GM18526 (cell line): ENCODE data around the gene CDKN2A.

Source experiments
- POLR2A ChIP-seq: IDR thresholded peaks from 3 replicates; pipeline ENCODE4 v1.6.1; 2011; ENCODE audit not compliant: insufficient read length; ENCODE audit errors: extremely low read depth

Gene CDKN2A

DNA sequence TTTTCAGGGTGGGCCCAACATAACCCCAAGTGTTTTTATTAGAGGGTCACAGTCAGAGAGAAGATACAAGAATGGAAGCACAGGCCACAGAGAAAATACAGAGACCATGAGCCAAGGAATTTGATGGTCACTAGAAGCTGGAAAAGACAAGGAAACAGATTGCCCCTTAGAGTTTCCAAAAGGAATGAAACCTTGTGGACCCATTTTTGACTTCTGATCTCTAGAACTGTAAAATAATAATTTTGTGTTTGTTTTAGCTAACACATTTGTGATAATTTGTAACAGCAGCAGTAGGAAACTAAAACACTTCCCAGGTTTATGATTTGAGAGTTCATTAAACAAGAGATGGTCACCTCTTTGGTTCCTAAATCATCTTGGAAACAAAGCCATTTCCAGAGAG, 21.8 kb downstream of the CDKN2A start:
- TF ChIP-seq POLR2A = no peak

DNA sequence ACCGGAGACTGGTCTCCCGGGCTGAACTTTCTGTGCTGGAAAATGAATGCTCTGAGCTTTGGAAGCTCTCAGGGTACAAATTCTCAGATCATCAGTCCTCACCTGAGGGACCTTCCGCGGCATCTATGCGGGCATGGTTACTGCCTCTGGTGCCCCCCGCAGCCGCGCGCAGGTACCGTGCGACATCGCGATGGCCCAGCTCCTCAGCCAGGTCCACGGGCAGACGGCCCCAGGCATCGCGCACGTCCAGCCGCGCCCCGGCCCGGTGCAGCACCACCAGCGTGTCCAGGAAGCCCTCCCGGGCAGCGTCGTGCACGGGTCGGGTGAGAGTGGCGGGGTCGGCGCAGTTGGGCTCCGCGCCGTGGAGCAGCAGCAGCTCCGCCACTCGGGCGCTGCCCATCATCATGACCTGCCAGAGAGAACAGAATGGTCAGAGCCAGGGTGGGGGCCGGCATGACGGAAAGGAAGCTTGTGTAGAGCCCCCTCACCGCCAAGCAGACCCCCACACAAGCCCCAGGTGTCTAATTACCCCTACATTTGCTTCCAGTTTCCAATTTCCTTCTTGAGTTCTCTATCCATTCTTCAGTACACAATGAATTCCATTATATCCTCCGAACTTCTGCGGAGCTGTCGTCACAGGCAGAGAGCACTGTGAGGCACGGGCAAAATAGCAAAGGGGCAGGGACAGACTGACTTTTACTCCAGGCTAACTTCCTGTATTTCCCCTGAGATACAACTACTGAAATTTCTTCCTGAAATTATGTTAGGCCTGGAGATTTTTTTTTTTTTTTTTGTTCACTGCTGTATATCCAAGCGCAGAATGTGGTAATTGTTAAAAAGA, 23.2 kb downstream of the CDKN2A start:
- no peak for TF ChIP-seq POLR2A

DNA sequence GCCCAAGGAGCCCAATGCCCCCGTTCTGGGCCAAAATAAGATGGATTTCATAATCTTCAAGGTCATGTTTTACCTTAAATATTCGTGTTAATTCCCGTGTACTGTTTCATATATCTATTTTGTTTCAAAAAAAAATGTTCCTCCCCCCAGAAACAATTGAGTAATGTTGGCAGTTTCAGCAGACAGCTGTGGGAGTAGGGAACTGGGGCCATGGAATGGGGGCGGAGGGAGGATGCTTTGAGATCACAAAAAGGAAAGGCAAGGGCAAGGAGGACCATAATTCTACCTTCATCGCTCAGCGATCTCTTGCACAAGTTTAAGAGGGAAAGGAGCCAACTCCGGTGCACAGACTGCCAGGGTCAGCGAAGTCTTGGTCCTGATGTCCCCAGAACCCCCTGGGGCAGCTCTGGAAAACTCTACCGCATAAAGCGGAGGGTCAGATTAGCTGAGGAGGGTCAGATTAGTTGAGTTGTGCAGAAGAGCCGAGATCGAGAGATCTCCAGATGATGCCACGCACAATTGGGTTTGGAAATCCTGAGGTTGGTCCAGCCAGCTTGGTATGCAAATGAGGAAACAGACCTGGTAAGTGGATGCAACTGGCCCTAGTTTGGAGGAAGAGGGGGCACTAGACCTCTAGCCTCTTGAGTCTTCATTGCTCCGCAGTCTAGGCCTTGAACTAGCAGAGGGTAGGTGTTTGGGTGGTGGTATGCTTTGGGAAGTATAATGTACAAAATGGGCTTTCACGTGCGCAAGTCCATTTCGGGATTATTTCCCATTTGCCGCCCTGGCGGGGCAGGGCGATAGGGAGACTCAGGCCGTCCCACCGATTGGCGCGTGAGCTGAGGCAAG, 24.0 kb downstream of the CDKN2A start:
- TF ChIP-seq POLR2A = no peak

DNA sequence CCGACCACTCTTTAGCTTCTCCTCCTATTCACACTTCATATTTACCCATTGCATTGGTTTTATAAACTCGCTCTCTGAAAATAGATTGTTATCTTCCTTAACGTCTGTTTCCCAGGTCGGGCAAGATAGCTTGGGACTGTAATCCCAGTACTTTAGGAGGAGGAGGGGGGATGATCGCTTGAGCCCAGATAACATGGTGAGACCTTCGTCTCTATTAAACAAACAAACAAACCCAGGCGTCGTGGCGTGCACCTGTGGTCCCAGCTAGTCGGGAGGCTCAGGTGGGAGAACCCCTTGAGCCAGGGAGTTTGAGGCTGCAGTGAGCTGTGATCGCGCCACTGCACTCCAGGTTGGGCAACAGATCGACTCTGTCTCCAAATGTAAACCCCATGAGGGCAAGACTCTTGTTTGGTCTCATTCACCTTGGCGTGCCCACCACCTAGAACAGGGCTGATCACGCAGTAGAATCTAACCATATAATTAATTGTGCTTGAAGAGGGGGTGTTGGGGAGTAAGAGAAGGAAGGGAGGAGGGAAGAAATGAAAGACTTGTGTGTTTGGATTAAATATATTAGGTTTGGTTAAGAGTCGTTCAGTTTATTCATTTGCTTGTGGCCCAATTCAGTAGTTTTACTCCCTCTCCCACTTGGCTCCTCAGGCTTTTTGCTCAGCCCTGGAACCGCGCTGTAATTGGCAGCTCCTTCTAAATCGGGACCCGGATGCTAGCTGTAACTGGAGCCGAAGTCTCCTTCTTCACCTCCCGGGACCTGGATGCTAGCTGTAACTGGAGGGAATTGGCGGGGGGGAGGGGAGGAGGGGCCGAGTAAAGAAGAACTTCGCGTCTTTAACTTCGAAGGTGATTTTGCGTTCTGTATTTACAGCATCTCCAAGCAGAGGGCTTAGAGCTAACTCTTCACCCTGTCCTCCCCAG, 24.9 kb downstream of the CDKN2A start:
- TF ChIP-seq POLR2A = no peak

DNA sequence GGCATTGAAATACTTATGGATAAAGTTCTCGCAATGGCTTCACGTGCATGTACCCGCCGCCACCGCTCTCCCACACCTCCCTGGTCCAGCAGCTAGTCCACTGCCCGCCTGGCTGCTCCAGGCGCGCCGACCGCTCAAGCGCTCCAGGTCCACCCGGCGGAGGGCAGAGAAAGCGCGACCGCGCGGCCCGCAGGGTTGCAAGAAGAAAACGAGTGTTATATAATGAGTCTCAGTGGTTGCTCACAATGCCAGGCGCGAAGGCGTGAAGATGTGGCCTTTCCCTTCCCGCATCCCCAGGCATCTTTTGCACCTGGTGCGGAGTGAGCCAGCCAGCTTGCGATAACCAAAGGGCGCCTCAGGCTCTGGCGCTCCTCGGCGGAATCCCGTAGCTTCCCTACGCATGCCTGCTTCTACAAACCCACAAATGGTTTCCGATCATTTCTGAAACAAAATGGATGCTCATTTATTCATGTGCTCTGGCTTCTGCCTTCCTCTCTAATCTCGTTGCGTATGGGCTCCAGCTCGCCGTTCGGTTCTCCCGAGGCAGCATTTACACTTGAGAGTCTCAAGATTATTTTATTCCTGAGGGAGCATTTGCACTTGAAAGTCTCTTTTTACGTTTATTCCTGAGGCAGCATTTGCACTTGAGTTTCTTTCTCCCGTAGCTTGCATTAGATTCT, 25.7 kb downstream of the CDKN2A start:
- TF ChIP-seq POLR2A = no peak

DNA sequence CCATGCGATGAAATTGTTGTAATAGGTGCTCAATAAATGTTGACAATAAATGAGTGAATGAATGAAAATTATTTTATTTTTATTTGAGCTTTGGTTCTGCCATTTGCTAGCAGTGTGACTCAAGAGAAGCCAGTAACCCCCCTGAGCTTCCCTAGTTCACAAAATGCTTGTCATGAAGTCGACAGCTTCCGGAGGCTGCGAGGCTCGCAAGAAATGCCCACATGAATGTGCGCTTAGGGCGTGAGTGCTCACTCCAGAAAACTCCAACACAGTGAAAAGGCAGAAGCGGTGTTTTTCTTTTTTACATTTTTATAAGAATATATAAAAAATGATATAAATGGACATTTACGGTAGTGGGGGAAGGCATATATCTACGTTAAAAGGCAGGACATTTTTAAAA, 26.5 kb downstream of the CDKN2A start:
- no peak for TF ChIP-seq POLR2A

DNA sequence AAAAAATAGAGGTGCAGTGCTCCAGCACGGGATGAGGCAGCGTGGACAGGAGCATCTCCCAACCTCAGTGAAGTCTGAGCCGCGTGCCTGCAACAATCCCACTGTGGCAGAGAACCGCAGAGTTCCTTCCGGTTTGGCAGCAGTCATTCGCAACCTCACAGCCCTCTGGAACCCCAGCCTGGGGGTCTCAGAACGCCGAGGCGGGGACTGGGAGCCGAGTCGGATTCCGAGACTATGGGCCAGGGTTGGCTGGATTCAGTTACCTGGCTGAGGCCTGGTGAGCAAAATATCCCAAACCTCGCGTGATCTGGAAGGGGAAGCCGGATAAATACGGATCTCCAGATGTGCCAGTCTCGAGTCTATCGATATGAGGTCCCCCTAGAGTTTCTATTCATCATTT, 27.0 kb downstream of the CDKN2A start:
- no peak for TF ChIP-seq POLR2A

DNA sequence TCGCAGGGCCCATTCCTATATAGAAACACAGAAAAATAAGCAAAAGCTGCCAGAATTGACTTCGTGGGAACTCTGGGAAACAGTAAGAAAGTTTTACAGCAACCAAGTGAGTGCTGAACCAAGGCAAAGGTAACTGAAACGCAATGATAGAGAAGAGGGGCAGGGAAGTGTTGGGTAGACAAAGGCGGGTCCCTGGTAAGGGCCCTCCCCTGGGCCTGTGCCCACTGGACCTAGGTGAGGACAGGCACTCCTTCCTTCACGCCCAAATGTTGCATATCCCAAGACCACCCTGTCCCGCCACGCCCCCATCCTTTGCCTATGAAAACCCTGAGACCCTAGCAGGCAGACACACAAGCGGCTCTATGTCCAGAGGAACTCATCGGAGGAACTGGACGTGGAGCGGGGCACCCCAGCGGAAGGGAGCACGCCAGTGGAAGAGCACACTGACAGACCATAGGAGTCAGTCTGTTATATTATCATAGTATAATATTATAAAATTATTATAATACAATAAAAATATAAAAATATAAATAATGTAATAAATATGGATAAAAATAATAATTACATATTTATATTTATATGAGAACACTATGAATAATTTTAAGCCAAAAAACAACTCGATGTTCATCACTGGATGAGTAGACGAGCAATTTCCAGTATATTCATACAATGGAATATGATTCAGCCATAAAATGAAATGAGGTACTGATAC, 27.9 kb downstream of the CDKN2A start:
- TF ChIP-seq POLR2A = no peak

DNA sequence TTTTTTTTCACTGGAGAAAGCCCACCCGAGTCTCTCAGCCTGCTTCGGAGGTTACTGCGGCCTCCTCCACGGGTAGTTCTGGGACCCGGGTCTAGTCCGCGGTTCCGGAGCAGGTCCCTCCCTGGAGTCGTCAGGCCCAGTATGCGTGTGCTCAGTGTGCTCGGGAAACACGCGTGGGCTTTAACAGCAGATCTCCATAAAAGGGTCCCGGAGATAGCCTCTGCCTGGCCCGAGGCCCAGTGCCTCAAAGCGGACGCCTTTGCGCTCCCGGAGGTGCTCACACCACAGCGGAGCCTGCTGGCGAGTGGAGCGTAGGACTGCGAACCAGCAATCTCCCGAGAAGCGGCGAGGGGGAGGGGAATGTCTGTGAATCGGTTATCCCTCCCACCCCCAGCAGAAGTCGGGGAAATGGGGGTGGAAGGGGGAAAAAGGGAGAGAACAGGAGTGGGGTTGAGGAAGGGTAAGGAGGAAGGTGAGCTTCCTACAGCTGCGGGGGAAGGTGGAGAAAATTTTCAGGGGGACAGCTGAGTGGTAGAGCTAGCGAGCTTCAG, 28.7 kb downstream of the CDKN2A start:
- no peak for TF ChIP-seq POLR2A

DNA sequence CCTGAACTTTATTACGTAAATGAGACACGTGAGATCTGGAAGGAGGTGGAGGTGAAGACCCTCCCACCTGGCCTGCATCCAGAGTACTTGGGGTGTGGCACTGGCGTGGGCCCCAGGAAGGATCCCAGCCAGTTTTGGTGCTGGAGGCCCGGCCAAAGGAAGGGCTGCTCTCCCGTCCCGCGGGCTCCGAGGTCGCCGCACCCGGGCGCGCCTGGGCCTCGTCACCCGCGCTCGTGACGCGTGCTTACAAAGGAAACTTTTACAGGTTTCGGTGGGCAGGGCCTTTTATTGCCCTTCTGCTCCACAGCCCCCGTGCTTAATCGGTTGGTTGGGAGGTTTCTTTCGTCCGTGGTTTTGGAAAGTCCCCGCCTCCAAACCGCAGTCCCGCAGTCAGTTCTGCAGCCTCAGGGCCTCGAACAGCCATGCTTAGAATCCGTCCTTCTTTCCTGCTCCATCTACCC, 29.2 kb downstream of the CDKN2A start:
- TF ChIP-seq POLR2A = no peak

DNA sequence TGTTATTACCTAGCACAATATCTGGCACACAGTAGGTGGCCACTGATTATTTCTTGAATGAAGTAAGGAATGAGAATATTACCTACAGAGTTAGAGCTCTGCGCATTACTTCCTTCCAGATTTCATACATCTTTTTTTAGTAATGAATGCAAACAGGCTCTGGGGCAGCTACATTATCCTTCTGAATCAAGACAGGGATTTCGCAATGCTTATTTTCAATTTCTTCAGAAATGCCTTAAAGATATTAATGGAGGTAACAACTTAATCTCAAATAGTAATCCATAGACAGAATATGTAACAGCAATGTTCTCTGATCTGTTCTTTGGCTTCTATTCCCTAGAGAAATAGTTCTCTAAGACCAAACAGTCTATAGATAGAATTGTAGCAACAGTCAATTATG, 32.6 kb downstream of the CDKN2A start:
- TF ChIP-seq POLR2A = no peak

DNA sequence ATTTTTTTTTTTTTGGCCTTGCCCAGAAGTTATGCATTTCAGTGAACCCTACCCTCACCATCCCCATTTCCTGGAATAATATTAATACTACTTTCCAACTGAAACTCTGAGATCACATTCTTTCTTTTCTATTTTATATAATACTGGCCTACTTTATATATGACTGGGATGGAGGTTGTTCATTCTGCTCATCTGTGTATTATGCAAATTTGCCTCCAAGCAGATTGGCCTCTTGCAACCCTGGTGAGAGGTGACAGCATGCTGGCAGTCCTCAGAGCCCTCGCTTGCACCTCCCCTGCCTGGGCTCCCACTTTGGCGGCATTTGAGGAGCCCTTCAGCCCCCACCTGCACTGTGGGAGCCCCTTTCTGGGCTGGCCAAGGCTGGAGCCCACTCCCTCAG, 35.4 kb downstream of the CDKN2A start:
- TF ChIP-seq POLR2A = no peak

DNA sequence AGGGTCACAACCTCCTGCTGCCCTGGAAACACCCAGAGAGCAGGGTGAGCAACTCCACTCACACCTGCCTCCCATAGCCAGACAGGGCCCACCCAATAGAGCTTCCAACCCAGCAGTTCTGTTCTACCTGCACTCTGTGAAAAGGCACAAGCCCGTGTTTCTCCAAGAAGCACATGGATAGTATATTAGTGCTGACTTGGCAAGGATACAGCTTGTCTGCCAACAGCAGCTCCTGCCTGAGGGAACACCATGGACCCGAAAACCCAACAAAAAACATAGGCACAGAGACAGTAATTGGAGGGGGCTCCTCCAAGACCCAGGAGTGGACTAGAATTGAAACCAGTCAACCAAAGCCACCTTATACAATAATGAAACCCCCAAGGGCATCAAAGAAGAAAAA, 48.6 kb downstream of the CDKN2A start:
- TF ChIP-seq POLR2A = no peak

DNA sequence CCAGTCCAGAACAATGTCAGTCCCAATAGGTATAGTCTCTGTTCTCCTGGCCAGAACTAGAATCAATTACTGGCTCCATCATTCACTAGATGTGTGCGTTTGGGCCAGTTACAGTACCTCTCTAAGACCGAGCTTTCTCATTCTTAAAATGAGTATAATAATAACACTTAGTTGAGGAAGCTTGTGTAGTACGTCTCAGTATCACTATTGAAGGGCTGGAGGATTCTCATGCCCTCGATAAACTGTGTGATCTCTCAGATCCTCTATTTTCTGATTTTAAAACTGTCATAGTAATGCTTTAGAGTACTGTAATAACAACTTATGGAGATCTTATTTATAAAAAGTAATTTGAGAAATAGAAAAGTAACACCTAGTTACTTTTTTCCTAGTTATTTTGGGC, 50.7 kb downstream of the CDKN2A start:
- no peak for TF ChIP-seq POLR2A

DNA sequence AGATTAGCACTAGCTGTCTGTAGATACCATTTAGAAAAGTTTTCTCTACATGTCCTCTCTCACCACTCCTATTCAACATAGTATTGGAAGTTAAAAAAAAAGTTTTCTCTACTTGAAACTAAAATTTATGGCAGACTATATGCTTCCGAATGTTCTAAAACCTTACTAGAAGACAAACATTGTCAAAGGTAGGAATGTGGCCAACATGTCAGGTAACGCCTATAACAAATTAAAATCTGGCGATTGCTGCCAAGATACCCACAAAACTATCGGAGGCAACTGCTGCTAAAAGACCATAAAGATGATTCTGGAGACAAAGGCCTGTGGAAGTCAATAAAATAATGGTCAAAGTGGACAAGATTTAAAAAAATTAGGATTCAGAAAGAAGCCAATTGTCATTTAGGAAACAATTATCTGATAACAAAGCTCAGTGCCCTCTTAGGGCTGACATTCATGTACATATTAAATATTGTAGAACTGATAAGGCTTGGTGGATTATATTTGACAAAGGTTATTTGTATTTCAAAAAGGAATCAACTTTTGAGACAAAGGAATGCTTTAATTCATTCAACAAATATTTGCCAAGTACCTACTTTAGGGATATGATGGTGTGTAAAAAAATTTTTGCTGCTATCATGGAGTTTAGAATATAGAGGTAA, 52.7 kb downstream of the CDKN2A start:
- no peak for TF ChIP-seq POLR2A
